Upper lobe of left lung (tissue), 4 donors: Measurements from ENCODE around the gene EPB41L4B.

Source experiments
- CTCF ChIP-seq, 6 experiments: fragments of 450-650 bp in 4 of 6; fragments of 200-600 bp in 2 of 6; sonication (generic) in 2 of 6; IDR thresholded peaks; one replicate each; pipeline ENCODE4 v1.5.1; 2016 to 2019; ENCODE audit warnings: antibody characterized with exemption in 6 of 6
- EP300 ChIP-seq, 4 donors: sonication (generic); formaldehyde crosslinking; IDR thresholded peaks; one replicate each; pipeline ENCODE4 v1.5.1; 2017; ENCODE audit warnings: antibody characterized with exemption in 4 of 4, control low read depth in 2 of 4
- POLR2AphosphoS5 ChIP-seq, 2 donors: sonication (generic); formaldehyde crosslinking; IDR thresholded peaks; one replicate each; pipeline ENCODE4 v1.5.1; 2017; ENCODE audit warnings: antibody characterized with exemption in 2 of 2

GRCh38 chr9:109317979-109318741, 2.7 kb downstream of the EPB41L4B start:
- TF ChIP-seq CTCF (IDR thresholded peaks at IDR 0.05), result no peak
- no peak for TF ChIP-seq EP300 (IDR thresholded peaks at IDR 0.05)
- no peak for TF ChIP-seq POLR2AphosphoS5 (IDR thresholded peaks at IDR 0.05)
